ENCODE measurements around the gene C17orf100. TPM values are rescaled to one million over a fixed set of nuclear protein-coding genes. Genes with fewer than 3 reads are reported as not detected.

The C17orf100 gene
- total RNA-seq, 4 donors from 2014 or later, result 0.85 to 2.0 TPM; not detected in 2

GRCh38 chr17:6657633-6658287 is 6.2 kb downstream of the C17orf100 start:
- no peak for TF ChIP-seq CTCF (IDR thresholded peaks at IDR 0.05; ENCODE audit: low read depth)

GRCh38 chr17:6660101-6660500 is 8.5 kb downstream of the C17orf100 start:
- TF ChIP-seq CTCF (IDR thresholded peaks at IDR 0.05; ENCODE audit: low read depth), result no peak

- no peak for TF ChIP-seq CTCF (IDR thresholded peaks at IDR 0.05; ENCODE audit: low read depth)
Observed at GRCh38 chr17:6660805-6661463, 9.4 kb downstream of the C17orf100 start.

- no peak for TF ChIP-seq CTCF (IDR thresholded peaks at IDR 0.05; ENCODE audit: low read depth)
Observed at GRCh38 chr17:6661464-6661848, 9.9 kb downstream of the C17orf100 start.

- no peak for TF ChIP-seq CTCF (IDR thresholded peaks at IDR 0.05; ENCODE audit: low read depth)
Observed at GRCh38 chr17:6666077-6666521, 14.5 kb downstream of the C17orf100 start.

GRCh38 chr17:6666557-6666956 is 15.0 kb downstream of the C17orf100 start:
- no peak for TF ChIP-seq CTCF (IDR thresholded peaks at IDR 0.05; ENCODE audit: low read depth)

GRCh38 chr17:6667516-6667915 is 16.0 kb downstream of the C17orf100 start:
- no peak for TF ChIP-seq CTCF (IDR thresholded peaks at IDR 0.05; ENCODE audit: low read depth)

All from subcutaneous adipose tissue (tissue), 4 donors.